Activated T-cell treated with anti-CD3 and anti-CD28 coated beads for 1 hour (primary cell): ENCODE results near the gene EAPP.
"Not testable (repeated sequence)": the region's sequence is repeated elsewhere in the genome, so short reads cannot be mapped to it uniquely, and the experiment has no call there.

Source experiments
- DNase-seq: peaks from one replicate; pipeline ENCODE4 v3.0.0-alpha.2; 2020; ENCODE audit warnings: low read depth

EAPP gene

GRCh38 chr14:34482463-34482862 is 57.0 kb downstream of the EAPP start:
- no peak for DNase-seq

DNA sequence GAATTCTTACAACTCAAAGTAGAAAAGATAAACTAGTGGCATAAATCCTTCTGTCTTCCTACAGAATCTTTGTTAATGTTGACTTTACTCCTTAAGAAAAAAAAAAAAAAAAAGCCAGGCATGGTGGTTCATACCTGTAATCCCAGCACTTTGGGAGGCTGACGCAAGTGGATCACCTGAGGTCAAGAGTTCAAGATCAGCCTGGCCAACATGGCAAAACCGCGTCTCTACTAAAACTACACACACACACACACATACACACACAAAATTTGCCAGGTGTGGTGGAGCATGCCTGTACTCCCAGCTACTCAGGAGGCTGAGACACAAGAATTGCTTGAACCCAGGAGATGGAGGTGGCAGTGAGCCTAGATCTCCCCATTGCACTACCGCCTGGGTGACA is 59.8 kb downstream of the EAPP start:
- no peak for DNase-seq

DNA sequence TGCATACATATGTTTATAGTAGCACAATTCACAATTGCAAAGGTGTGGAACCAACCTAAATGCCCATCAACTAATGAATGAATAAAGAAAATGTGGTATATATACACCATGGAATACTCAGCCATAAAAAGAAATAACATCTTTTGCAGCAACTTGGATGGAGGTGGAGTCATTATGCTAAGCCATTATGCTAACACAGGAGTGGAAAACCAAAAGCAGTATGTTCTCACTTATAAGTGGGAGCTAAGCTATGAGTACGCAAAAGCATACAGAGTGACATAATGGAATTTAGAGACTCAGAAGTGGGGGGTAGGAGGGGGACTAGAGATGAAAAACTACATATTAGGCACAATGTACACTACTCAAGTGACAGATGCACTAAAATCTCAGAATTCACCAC is 61.2 kb downstream of the EAPP start:
- DNase-seq = no peak

DNA sequence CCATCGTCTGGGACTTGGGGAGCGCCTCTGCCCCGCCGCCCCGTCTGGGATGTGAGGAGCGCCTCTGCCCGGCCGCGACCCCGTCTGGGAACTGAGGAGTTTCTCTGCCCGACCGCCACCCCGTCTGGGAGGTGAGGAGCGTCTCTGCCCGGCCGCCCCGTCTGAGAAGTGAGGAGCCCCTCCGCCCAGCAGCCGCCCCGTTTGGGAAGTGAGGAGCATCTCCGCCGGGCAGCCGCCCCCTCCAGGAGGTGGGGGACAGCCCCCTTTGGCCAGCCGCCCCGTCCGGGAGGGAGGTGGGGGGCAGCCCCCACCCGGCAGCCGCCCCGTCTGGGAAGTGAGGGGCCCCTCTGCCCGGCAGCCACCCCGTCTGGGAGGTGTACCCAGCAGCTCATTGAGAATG is 63.5 kb downstream of the EAPP start:
- DNase-seq = not testable (repeated sequence)

GRCh38 chr14:34475163-34475562 is 64.3 kb downstream of the EAPP start:
- no peak for DNase-seq

DNA sequence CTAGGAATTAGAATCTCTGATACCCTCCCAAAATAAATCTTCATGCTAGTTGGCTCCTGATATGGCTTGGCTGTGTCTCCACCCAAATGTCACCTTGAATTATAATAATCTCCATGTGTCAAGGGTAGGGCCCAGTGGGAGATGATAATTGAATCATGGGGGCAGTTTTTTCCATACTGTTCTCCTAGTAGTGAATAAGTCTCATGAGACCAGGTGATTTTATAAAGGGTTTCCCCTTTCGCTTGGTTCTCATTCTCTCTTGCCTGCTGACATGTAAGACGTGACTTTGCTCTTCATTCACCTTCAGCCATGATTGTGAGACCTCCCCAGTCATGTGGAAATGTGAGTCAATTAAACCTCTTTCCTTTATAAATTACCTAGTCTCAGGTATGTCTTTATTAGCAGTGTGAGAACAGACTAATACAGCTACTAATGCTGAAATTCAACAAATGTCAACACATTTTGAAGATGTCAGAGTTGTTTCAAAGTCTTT is 65.3 kb downstream of the EAPP start:
- no peak for DNase-seq

- DNase-seq = no peak
Measured at GRCh38 chr14:34472706-34473279, 66.7 kb downstream of the EAPP start.

GRCh38 chr14:34470319-34470718 is 69.2 kb downstream of the EAPP start:
- no peak for DNase-seq

DNA sequence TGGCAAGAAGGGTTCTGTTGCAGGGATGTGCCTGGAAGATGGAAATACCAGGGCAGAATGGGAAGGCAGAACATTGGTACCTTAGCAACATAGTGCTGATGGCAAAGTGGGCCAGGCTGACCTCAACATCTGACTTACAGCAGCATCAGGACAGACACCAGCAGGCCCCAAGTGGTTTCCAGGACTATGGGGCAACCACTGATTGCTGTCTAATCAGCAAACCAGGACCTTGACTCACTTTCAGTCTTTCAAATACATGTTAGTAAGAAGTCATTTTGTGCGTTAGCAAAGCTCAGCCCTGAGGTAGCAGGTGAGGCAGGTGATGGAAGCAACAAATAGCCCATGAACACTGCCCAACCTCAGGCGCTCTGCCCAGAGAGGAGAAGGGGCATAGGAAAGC is 72.8 kb downstream of the EAPP start:
- no peak for DNase-seq
